GM21576 (cell line): ENCODE results near the gene RXRA.

Source experiments
- ATAC-seq: cut with Tn5 transposase; IDR thresholded peaks from one replicate; pipeline ENCODE4 v1.9.1; 2021; ENCODE audit warnings: mild to moderate bottlenecking, moderate library complexity; ENCODE audit not compliant: unreplicated experiment

The RXRA gene

DNA sequence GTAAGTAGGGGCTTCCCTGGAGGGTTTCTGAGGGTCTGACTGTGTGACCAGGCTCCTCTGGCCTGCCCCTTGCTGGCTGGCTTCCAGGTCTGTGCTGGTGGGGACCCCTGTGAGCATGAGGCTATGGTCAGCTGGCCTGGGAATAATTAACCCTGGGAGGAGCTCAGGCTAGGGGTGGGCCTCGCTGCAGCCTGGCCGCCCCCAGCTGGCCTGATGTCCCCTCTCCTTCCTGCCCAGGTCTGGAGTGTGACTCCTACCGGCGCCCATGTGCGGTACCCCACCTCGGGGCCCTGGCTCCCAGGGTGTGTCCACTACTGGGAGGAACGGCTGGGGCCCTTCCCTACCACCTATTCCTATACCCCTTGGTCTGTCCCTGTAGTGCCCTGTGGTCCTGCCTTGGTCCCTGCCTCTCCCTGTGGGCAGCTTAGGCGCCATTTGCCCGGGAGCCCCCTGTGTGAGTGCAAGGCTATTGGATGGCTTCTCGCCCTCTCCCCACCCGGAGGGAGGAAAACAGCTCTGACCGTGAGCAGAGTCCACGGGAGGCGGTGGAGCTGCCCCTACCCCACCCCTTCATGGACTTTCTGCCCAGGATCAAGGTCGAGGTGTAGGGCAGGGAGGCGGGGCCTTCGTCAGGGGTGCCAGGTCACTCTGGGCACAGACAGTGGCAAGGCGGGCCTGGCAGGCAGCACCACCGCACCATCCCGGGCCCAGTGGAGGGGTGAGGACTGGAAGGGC, 9.4 kb downstream of the RXRA start:
- no peak for ATAC-seq

GRCh38 chr9:134336228-134336627, 10.0 kb downstream of the RXRA start:
- ATAC-seq: no peak

DNA sequence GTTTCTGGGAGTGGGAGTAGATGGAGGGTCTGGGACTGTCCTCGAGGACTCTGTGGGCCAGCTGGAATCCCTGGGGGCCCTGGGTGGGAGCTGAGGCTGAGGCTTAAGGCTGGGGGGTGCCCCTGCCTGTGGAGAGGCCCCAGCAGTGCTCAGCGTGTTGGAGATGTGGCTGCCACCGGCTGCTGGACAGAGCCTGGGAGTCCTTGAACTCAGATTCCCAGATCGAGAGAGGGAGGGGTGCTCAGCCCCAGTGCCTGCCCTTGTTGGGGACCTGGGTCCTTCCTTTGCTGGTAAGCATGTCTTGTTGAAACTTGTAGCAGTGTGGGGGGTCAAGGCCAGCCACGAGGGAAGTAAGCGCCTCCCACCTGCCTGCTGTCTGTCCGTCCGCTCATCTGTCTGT, 10.7 kb downstream of the RXRA start:
- ATAC-seq: no peak

- no peak for ATAC-seq
Measured at GRCh38 chr9:134337469-134337868, 11.2 kb downstream of the RXRA start.

DNA sequence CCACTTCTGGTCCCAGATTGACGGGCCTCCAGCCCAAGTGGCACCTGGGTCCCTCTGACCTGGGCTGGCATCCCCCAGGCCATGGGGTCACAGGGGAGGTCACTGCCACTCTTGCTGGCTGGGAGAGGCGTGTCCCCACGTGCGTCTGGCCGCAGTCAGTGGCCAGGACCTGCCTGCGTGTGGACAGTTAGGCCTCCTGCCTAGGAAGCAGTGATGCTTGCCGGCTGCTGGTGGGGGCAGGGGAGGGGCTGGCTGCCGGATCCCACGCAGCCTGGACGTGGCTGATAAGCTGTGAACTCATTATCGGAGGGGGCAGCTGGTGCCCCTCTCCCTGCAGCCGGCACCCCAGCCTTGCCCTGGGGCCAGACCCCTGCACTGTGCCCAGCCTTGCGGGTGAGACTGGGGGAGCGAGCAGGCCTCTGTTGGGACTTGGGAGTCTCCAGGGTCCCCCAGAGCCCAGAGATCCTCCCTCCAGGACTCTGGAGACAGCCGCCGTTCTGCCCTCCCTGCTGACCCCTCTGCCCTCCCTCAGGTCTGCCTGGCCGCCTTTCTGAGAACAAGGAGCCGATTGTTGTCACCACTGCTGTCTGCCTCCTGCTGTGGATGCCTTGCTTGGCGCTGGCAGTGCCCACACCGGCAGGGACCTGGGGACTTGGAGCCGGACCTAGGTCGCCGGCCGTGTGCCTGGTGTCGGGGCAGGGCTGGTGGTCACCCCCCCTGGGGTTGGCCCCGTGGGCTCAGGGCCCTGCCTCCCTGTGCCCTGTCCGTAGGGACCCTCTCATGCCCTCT, 12.3 kb downstream of the RXRA start:
- no peak for ATAC-seq

DNA sequence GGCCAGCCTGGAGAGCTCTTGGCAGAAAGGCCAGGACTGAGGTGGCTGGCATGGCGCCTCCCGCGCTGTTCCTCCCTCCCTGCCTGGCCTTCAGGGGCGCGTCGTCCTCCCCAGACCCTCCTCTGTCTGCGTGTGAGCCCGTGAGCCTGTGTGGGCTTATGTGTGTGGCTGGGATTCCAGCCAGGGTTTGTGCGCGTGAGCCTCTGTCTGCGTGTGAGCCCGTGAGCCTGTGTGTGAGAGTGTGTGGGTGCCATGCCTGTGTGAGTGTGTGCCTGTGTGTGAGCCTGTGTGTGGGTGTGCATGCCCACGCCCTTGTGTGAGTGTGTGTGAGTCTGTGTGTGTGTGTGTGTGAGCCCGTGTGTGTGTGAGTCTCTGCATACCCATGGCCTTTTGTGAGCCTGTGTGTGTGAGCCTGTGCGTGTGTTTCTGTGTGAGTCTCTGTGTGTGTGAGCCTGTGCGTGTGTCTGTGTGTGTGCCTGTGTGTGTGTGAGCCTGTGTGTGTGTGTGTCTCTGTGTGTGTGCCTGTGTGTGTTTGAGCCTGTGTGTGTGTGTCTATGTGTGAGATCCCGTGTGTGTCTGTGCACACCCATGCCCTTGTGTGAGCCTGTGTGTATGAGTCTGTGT, 13.0 kb downstream of the RXRA start:
- no peak for ATAC-seq

DNA sequence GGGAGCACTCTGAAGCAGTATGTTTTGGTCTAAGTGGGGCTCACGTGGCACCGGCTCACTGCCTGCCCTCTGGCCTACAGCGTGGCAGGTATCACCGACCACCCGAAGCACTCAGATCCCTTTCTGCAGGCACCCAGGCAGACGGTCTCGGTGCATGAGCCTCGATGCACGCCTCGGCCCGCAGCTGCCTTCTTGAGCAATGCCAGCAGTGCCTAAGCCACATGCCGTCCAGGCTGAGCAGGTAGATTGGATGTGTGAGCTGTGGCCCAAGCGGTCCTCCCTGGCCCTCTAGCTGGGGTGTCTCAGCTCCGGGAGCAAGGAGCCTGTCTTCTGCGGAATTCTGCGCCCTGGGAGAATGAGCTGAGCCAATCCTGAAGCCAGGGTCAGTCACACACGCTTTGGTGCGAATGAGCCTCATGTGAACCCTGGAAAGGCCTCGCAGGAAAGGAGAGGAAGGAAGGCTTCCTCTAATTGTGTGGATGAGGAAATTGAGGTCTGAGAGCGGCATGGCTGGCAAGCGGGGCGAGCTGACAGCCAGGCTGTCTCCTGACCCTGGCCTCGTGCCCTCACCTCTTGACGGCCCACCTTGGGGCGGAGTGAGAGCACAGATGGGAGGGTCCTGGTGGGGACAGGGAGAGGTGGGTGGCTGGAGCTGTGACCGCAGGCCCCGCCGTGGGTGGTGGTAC, 14.4 kb downstream of the RXRA start:
- no peak for ATAC-seq

GRCh38 chr9:134341306-134341705, 15.1 kb downstream of the RXRA start:
- no peak for ATAC-seq

- no peak for ATAC-seq
Measured at GRCh38 chr9:134341929-134342745, 15.9 kb downstream of the RXRA start.

- ATAC-seq: no peak
Measured at GRCh38 chr9:134342746-134343115, 16.5 kb downstream of the RXRA start.

- no peak for ATAC-seq
Measured at GRCh38 chr9:134343637-134344036, 17.4 kb downstream of the RXRA start.

DNA sequence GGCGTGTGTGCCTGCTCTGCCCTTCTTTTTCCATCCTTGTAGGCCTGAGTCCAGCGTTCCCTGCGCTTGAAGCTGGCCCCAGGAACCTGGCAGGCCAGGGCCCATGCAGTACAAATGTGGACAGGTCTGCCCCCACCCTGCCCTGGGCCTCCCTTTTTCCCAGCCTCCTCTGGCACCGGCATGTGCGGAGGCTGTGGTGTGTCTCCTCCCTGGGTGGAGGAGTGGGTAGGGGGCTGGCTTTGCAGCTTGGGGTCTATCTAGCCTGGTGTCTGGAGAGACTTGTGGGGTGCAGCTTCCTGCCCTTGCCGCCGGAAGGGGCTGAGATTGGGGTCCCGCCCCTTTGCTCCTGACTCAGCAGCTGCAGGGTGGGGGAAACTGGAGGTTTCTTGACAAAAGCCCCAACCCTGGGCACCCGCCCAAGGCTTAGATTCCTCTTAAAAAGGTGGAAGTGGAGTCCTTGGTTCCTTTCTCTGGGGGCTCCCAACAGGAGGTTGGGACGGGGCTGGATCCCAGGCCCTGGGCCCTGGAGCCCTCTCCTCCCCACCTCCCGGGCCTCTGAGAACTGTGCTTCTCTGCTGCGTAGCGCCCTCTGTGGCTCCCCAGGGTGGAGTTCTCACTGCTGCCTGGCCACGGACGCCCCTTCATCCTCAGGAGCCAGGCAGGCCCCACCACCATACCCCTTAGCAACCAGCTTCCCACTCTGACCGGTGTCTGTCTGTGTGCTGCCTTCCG, 18.0 kb downstream of the RXRA start:
- ATAC-seq: no peak

DNA sequence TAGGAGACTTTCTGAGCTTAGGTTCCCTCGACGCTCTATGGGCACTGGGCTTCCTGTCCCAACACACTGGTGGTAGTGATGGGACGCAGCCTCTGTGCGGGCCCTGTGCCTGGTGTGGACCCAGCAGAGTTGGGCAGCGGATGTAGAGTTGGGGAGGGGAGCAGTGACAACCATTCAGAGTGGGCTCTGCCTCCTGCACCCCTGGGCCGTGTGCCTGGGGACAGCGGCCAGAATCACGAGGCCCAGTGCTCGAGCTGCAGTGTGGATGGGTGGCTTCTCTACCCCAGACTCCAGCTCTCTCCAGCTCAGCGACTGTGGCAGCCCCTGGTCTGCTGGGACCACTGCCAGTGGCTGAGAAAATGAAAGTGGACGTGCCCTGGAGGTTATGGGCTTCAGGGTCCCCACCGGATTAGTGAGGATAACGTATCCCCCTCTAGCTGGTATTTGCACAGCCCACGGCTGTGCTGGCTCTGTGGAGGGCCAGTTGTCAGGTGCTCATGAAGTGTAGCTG, 18.6 kb downstream of the RXRA start:
- no peak for ATAC-seq

- no peak for ATAC-seq
Measured at GRCh38 chr9:134345737-134346136, 19.5 kb downstream of the RXRA start.

DNA sequence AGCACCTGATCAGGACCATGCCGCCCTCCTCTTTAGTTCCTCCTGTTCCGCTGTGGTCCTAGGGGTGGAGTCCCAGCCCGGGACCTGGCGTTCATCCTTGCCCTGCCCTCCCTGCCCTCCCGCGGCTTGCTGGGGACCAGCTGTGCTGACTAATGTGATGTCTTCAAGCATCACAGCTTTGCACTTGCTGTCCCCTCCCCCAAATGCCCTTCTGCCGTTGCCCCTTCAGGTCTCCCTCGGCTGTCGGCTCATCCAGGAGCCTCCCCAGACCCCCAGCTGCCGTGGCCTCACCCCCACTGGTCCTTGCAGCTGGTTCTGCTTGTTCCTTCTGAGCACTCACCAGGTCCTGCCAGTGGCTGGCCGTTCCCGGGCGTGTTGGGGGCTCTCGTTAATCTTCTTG, 19.9 kb downstream of the RXRA start:
- ATAC-seq: no peak

DNA sequence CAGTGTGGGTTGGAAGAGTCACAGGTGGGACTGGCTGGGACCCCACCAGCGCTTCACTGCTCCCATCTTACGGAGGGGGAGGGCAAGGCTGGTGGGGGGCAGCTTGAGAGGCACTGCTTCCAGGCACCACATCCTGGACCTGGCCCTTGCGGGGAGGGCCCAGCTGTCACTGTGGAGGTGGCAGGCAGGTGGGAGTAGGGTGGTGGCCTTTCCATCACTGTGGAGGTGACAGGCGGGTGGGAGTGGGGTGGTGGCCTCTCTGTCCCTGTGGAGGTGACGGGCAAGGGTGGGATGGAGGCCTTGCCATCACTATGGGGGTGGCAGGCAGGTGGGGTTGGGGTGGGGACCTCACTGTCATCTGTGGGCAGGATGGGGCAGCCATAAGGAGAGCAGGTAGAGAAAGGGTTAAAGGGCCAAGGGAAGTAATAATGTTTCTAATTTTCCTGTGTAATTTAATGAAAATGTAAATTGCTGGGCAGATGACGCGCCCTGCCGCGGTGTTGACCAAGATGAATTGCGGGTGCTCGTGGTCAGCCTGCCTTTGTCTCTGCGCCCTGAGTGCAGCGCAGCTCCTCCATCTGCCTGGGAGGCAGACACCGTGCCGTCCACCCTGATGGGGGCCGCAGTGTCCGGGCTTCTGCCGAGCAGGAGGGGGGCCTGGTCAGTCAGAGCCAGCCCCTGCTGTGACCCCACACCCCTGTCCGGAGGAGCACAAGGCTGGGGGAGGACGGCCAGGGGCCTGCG, 20.8 kb downstream of the RXRA start:
- ATAC-seq: no peak

DNA sequence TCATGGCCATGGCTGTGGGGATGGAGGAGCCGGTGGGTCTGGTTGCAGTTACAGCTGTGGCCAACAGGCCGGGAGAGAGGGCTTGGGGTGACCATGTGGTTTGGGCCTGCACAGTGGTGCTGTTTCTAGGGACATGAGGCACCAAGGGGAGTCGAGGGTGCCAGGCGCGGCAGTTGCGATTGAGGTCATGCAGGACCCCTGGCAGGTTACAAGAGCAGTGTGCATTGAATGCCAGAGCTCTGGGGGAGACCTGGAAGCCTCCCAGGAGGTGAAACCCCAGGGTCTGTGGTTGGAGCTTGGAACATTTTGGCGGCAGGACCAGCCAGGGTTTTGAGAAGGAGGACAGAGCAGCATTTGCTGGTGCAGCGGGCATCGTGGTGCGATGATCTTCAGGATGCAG, 21.7 kb downstream of the RXRA start:
- no peak for ATAC-seq

DNA sequence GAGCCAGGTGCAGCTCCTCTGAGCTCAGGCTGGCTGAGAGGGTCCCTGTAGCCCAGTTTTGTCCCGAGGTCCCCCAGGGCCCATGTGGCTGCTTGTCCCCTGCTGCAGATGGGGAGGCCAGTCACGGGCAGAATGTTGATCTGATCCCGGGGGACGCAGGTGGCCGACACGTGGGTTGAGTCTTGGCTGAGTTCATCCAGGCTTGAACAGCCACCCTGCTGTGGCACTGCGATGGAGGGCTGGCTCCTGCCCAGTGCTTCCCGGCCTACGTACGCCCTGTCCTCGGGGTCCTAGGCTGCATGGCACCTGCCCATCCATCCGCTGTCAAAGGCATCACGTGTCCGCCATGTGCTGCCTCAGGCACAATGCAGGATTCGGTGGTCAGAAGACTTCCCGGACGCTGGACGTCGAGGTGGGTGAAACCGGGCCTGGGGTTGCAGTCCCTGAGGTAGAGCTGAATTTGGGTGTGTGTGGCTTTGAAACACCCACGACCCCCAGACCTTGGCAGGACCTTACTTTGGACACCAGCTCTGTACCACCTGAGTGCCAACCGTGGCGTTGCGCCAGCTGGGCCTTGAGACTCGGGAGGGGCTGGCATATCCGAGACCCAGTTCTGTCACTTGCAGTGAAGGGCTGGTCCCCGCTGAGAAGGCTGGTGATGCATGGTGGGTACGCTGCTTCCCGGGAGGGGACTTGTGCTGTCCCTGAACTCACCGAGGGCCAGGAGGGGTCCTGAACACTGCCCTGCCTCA, 22.3 kb downstream of the RXRA start:
- ATAC-seq: no peak
